B cell (primary cell): ENCODE data around the gene BLM.

Source experiments
- CTCF ChIP-seq: fragments of 200-600 bp; IDR thresholded peaks from one replicate; pipeline ENCODE4 v1.8.0; 2022; ENCODE audit warnings: antibody characterized with exemption, mild to moderate bottlenecking
- EZH2 ChIP-seq: IDR thresholded peaks from 2 replicates; pipeline ENCODE4 v1.6.1; 2012; ENCODE audit warnings: borderline replicate concordance, low read depth, mild to moderate bottlenecking, moderate library complexity, low read length; ENCODE audit not compliant: insufficient read depth, poor library complexity, severe bottlenecking

- TF ChIP-seq CTCF = no peak
- TF ChIP-seq EZH2 = no peak
These were observed 72.9 kb downstream of the BLM start for GRCh38 chr15:90790057-90790456.
